ENCODE measurements around the gene ASTN2.

The ASTN2 gene

GRCh38 chr9:117354244-117354847, 60.5 kb downstream of the ASTN2 start:
- no peak for DNase-seq (ENCODE audit: low read depth)
- TF ChIP-seq CTCF (IDR thresholded peaks at IDR 0.05; ENCODE audit: low read depth, low read length, missing control alignments) = no peak
- H3K4me3 ChIP-seq (ENCODE audit: low read depth, low read length) = no peak overlapping the region

GRCh38 chr9:117344892-117345660, 69.8 kb downstream of the ASTN2 start:
- no peak for TF ChIP-seq CTCF (IDR thresholded peaks at IDR 0.05; ENCODE audit: low read depth, low read length, missing control alignments)
- H3K4me3 ChIP-seq (ENCODE audit: low read depth, low read length) = no peak overlapping the region
- DNase-seq (ENCODE audit: low read depth) = no peak

GRCh38 chr9:117343427-117343826, 71.4 kb downstream of the ASTN2 start:
- no peak for TF ChIP-seq CTCF (IDR thresholded peaks at IDR 0.05; ENCODE audit: low read depth, low read length, missing control alignments)

GRCh38 chr9:117341151-117341550, 73.7 kb downstream of the ASTN2 start:
- no peak for DNase-seq (ENCODE audit: low read depth)
- no peak overlapping the region for H3K4me3 ChIP-seq (ENCODE audit: low read depth, low read length)
- no peak for TF ChIP-seq CTCF (IDR thresholded peaks at IDR 0.05; ENCODE audit: low read depth, low read length, missing control alignments)

More at GRCh38 chr9:117343427-117343826, 71.4 kb downstream of the ASTN2 start:
- DNase-seq (ENCODE audit: low read depth) = no peak
- no peak overlapping the region for H3K4me3 ChIP-seq (ENCODE audit: low read depth, low read length)

- TF ChIP-seq CTCF (IDR thresholded peaks at IDR 0.05; ENCODE audit: low read depth, low read length, missing control alignments) = no peak
- DNase-seq (ENCODE audit: low read depth) = no peak
- H3K4me3 ChIP-seq (ENCODE audit: low read depth, low read length) = no peak overlapping the region
These were observed 74.4 kb downstream of the ASTN2 start for GRCh38 chr9:117340422-117340821.

- TF ChIP-seq CTCF (IDR thresholded peaks at IDR 0.05; ENCODE audit: low read depth, low read length, missing control alignments) = no peak
- no peak for DNase-seq (ENCODE audit: low read depth)
- no peak overlapping the region for H3K4me3 ChIP-seq (ENCODE audit: low read depth, low read length)
These were observed 78.9 kb downstream of the ASTN2 start for GRCh38 chr9:117335837-117336433.

All from GM12864 (cell line).